ENCODE data around the gene FBLN2.

FBLN2 gene

DNA sequence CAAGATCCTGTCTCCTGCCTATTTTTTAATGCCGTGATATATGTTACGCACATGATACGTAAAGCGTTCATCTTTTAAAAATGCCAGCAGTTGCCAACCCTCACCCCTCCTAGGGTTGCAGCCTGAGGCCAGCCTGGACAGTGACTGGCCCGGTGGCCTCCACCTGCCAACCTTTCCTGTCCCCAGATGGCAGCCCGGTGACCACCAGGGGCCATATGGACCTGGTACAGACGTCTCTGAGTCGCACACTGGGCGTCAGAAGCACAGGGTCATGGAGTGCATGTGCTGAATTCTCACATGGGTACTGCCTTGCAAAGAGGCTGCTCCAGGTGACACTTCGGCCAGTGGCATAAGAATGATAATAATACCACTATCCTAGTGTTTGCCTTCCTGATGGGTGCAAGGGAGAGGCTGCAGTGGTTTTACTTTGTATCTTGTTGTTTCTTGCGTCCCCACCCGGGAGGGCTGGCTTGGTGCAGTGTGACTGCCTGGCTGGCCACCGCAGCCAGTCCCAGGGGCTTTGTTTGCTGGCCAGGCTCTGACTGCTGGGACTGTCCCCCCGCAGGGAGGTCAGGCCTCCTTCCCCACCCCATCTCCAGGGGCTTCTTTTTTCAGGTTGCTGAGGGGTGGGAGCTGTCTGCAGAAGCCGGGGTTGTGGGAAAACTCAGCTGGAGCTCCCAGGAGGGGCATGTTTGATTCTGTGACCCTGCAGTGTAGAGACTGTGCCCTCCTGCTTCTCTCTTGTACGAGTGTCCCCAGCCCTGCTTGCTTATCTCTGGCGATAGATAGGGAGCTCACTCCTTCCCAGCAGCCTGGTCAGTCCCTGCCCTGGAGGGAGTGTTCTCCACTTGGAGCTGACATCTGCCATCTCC is 16.9 kb downstream of the FBLN2 start:
- DNase-seq (ENCODE audit: low read depth in 1 of 2, low spot score in 1 of 2), result no peak

DNA sequence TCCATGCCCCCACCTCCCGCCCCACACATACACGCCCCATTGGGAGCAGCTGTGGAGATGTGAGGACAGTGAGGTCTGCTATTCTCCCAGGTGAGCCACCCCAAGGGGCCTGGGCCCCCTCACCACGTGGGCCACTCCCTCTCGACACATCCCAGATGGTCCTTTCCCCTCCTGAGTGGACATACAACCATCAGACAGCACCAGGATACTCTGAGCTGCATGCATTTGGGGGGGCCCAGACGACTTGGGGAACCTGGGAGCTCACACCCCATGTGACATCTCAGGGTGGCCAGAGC is 17.5 kb downstream of the FBLN2 start:
- no peak for DNase-seq (ENCODE audit: low read depth in 1 of 2, low spot score in 1 of 2)

DNA sequence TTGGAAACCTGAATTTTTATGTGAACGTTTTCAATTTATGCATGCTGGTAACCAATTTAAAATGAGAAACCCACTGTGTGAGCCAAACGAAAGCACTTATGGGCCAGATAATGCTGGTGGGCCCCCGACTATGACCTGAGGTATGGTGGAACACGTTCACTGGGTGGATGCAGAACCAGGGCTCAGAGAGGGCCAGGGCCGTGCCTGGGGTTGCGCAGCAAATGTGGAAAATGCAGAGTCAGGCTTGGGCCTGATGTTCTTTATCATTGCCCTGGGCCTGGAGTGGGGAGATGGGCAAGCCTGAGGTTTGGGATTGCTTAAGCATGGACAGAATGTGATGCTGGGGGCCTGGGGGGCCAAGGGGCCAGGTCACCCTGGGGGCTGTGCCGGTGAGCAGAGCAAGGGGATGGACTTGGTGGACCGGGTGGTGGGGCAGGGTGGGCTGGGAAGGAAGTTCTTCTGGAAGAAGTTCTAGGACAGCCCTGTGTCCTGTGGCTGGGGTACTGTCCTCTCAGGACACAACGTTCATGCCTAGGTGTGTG is 17.9 kb downstream of the FBLN2 start:
- no peak for DNase-seq (ENCODE audit: low read depth in 1 of 2, low spot score in 1 of 2)

DNA sequence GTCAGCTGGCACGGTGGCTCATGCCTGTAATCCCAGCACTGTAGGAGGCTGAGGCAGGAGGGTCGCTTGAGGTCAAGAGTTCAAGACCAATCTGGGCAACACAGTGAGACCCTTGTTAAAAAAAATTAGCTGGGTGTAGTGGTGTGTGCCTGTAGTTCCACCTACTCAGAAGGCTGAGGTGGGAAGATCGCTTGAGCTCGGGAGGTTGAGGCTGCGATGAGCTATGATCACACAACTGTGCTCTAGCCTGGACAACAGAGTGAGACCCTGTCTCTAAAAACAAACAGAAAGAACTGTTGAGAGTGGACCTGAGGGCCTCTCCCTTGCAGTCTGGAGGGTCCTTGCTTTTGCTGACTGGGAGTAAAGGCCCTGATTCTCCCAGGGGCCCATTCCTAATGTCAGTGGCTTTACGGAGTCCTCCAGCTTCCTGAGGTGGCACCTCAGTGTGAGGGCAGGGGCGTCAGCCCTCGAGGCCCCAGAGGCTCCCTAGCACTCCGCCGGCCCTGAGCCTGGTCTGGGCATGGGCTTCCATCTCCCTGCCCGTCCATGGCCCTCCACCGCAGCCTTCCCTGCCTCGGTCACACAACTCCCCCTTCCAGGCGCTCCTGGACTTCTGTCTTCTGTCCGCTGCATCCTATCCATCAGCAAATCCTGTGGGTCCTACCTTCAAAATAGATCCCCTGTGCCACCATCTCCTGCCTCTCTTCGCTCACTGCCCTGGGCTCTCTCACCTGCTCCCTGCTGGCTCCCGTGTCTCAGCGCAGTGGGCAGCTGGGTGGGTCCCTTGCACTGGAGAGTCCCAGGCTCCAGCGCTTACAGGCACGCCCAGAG is 19.0 kb downstream of the FBLN2 start:
- DNase-seq (ENCODE audit: low read depth in 1 of 2, low spot score in 1 of 2), result no peak

DNA sequence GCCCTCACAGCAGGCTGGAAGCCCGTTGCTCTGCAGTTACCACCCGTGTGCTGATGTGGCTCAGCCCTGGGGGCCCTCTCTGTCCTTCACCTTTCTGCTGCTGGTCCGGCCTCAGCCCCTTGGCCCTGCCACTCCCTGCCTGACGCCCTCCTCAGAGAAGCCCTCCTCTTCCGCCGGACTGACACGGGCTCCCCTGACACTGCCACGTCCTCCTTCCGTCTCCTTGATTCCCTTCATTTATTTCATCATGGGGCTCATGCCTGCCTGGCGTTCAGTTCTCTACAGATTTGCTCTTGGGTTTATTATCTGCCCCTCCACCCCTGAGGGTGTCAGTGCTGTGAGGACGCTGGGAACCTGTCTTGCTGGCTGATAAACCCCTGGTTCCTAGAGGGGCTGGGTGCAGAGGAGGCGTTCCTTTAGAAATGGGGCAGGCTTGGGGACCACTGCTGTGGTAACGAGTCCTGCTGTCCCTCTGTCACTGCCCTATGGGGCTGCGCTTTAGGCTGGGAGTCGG is 19.6 kb downstream of the FBLN2 start:
- DNase-seq (ENCODE audit: low read depth in 1 of 2, low spot score in 1 of 2), result no peak

DNA sequence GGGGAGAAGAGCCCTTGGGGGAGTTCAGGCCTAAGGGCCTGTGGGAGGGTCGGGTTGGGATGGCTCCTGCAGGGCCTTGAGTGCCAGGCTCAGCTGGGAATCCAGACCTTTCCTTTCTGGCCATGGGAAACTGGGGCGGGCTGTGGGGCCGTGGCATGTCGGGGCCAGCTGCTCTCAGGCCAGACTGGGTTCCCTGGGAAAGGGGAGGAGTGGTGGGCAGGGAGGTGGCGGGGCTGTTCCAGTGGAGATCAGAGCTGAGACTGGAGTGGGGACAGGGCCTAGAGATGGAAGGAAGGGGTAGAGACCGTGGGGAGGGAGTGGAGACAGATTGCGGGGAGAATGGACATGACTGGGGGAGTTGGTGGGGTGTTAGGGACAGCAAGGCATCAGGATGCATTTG is 20.3 kb downstream of the FBLN2 start:
- DNase-seq (ENCODE audit: low read depth in 1 of 2, low spot score in 1 of 2), result no peak

DNA sequence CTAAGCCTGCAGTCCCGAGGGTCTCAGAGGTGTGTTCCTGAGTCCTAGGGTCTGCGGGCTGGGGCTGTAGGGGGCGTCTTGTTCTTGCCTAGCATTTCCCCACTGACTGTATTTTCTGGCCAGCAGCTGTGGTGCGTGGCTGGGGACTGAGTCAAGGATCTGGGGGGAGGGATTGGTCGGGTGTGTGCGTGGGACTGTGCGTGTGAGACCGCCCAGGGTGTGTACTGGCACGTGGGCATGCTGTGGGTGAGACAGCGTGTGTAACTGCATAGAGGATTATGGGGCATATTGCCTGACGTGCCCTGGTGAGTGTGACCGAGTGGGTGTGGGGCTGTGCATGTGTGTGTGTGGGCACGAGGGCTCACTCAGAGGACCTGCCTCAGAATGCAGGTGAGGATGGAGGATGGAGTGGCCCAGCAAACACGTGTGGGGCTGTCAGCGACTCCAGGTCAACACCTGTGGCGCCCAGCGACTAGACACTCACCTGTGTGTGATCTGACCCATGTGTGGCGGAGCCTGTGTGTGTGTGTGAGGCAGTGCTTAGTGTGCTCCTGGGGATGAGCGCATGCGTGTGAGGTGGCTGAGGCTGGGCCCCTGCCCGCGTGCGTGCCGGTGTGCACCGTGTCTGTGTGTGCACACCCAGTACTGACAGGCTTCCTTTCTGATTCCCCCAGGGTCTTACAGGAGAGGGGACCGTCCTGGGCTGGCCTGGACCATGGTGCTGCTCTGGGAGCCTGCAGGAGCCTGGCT is 20.9 kb downstream of the FBLN2 start:
- DNase-seq (ENCODE audit: low read depth in 1 of 2, low spot score in 1 of 2), result no peak

DNA sequence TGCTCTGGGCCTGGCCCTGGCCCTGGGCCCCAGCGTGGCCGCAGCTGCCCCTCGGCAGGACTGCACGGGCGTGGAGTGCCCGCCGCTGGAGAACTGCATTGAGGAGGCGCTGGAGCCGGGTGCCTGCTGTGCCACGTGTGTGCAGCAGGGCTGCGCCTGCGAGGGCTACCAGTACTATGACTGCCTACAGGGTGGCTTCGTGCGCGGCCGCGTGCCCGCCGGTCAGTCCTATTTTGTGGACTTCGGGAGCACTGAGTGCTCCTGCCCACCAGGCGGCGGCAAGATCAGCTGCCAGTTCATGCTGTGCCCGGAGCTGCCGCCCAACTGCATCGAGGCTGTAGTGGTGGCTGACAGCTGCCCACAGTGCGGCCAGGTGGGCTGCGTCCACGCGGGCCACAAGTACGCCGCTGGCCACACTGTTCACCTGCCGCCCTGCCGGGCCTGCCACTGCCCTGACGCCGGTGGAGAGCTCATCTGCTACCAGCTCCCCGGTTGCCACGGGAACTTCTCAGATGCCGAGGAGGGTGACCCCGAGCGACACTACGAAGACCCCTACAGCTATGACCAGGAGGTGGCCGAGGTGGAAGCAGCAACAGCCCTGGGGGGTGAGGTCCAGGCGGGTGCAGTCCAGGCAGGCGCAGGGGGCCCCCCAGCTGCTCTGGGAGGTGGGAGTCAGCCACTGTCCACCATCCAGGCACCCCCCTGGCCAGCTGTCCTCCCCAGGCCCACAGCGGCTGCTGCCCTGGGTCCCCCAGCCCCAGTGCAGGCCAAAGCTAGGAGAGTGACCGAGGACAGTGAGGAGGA is 21.7 kb downstream of the FBLN2 start:
- DNase-seq (ENCODE audit: low read depth in 1 of 2, low spot score in 1 of 2), result no peak

DNA sequence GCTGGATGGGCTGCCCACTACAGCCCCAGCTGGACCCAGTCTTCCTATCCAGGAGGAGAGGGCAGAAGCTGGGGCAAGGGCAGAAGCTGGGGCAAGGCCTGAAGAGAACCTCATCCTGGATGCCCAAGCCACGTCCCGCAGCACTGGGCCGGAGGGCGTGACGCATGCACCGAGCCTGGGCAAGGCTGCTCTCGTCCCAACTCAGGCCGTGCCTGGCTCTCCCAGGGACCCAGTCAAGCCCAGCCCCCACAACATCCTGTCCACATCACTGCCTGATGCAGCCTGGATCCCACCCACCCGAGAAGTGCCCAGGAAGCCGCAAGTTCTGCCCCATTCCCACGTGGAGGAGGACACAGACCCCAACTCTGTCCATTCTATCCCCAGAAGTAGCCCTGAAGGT is 22.3 kb downstream of the FBLN2 start:
- no peak for DNase-seq (ENCODE audit: low read depth in 1 of 2, low spot score in 1 of 2)

DNA sequence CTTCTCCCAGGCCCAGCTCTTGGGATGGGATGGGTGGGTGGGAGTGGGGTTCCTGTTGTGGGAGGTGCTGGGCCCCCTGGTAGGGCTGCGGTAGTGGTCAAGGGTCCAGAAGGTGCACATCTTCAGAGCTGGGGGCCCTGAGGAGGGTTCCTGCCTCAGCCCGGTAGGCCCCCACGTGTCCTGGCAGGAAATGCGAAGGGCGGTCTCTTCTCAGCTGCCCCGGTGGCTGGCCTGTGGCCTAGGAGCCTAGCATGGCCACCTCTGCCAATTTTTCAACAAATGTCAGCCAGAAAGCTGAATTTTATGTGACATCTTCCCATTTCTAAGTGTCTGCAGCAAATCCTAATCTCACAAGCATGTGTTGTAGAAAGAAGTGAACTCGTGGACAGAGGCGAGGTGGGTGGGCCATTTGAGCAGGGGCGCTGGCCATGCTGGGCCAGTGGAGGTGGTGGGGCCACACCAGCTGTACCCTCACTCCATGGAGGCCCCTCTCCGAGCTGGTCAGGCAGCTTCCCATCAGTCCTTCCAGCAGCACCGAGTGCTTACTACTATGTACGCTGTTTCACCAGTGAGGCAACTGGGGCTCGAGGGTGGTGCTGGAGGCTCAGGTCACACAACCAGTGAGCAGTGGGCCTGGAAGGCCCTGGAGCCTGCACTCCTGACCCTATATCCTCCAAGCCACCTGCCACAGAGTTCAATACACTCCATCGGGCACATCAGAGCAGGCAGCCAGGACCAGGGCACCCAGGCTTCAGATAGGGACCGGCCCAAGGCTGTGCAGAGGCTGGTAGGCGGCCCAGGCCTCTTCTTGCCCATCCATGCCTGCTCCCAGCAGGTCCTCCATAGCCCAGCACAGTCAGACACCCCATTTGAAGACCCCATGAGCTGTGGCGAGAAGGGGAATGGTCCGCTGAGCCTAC is 23.2 kb downstream of the FBLN2 start:
- no peak for DNase-seq (ENCODE audit: low read depth in 1 of 2, low spot score in 1 of 2)

DNA sequence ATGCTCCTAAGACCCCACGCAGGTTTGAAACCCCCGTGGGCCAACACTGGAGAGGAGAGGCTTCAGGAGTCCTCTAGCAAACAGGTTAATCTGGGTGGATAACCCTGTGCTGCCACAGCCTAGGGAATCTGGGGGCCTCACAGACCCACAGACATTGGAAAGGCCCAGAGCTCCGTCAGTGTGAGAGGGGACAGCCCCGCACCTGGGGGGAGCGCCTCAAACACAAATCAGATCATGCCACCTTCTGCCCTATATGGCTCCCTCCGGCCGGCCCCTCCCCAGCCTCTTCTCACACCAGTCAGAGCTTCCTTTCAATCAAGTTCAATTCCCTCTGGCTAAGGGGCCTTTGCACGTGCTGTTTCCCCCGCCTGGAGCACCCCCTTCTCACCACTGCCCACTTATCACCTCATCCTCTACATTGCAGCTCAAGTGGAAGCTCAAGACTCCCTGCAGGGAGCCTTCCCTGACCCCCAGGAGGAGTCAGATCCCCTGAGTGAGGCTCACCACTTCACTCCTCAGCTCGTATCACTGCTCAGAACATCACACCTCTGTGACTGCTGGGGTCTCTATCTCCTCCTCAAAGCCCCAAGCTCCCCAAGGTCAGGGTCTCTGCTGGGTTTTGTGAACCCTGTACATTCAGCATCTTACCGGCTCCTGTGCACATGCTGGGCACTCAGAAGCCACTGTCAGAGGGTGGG is 24.1 kb downstream of the FBLN2 start:
- DNase-seq (ENCODE audit: low read depth in 1 of 2, low spot score in 1 of 2), result no peak

DNA sequence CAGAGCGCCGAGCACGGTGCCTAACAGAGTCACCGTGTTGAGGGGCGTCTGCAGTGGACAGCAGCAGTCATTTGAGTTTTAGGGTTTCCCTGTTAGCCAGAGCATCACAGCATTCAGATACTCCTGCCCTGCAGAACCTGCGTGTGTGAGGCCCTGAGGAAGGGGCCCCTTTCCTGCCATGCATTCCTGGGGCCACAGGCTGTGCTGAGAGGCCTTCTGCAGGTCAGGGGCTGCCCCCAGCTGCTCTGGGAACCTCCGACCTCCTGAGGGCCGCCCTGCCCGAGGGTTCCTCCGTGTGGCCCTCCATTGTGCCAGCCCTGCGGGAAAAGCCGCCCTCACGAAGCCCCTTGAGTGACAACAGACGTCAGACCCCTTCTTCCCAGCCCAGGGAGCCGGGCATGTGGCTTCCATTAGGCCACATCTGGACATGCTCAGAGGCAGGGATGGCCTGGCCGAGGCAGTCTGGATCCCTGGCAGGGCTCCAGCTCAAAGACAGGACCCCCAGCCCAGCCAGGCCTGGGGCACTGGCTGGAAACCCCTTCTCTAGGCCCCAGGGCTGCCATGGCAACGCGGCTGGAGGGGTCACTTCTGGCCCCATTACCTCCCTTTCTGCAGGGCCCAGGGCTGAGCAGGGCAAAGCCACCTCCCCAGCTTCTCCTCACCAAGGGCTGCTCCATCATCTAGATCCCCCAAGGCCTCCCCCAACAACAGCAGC is 25.3 kb downstream of the FBLN2 start:
- DNase-seq (ENCODE audit: low read depth in 1 of 2, low spot score in 1 of 2), result no peak

DNA sequence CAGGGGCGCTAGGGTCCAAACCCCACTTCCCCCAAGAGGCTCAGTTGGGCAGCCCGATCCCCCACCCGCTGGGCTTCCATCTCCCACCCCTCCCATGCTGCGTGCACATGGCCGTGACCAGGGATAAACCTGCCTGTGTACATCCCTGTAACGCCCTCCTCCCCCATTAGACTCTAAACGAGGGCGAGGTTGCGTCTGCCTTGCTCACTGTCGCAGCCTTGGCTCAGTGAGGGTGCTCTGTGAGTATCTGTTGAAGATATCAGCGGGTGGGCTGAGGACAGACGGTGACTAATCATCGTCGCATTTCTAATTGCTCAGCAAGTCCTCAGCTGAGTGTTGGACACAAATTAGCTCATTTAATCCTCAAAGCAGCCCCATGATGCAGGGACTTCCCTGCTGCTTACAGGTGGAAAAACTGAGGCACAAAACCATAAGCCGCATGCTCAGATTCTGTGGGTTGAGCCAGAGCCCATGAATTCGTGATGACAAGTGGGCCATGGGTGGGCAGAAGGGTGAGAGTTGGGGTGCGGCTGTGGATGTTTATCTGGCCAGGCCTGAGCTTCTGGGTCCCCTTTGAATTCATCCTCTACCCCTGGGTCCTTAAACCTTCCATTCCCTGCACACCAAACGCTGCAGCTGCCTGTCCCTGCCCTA is 26.0 kb downstream of the FBLN2 start:
- no peak for DNase-seq (ENCODE audit: low read depth in 1 of 2, low spot score in 1 of 2)

DNA sequence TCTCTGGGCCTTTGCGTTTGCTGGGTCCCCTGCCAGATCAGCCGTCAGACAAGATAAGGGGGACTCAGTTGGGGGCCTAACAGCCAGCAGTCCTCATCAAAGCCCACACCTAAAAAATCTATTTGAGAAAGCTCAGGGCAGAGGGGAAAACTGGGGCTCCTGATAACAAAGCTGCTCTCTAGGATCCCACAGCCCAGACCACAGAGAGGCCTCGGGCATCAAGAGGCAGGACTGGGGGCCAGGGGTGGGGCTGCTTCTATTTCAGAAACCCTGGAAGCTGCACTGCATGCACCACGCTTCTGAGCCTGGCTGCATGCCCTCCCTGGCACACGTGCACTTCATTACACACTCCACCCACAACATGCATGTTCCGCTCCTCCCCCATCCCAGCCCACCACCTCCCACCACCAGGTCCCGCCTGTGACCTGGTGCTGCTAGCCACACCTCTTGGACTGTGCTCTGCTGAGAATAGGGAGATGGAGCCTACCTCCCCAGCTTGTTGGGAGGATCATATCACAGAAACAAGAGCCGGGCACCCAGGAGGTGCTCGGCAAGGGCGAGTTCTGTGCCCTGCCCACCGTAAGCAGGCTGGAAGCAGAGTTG is 26.6 kb downstream of the FBLN2 start:
- DNase-seq (ENCODE audit: low read depth in 1 of 2, low spot score in 1 of 2), result no peak

DNA sequence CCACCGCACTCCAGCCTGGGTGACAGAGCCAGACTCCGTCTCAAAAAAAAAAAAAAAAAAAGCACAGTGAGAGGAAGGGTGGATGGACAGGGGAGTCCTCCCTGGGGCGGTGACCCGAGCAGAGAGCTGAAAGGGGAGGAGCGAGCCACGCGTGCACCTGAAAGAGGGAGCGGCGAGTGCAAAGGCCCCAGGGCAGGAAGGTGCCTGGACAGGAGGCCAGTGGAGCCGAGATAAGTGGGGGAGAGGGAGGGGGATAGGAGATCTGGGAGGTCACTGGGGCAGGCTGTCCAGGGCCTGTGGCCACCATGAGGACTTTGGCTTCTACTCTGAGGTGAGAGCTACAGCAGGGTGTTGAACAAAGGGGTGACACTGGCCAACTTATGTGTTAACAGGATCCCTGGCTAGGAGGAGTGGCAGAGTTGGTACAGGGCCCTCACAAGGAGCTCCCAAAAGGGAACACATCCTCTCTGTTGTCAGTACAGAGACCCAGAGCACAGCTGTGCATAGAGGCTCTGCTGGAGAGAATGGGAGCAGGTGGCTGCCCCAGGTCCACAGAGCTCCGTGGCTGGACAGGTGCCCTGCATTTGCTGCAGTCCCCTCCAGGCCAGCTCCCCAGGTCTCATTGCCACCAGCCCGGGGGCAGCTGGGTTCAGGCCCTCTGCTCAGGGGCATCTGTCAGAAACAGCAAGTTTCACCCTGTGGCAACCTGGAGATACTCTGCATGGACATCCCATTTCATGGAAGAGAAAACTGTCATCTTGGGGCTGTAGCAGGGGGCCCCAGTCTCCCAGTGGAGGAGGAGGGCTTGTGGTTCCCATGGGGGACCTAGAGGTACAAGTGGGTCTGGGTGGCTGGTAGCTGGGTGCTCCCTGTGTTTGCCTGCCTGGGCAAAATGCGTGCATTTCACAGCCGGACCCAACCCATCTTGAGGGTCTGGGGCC is 28.5 kb downstream of the FBLN2 start:
- DNase-seq (ENCODE audit: low read depth in 1 of 2, low spot score in 1 of 2), result no peak

DNA sequence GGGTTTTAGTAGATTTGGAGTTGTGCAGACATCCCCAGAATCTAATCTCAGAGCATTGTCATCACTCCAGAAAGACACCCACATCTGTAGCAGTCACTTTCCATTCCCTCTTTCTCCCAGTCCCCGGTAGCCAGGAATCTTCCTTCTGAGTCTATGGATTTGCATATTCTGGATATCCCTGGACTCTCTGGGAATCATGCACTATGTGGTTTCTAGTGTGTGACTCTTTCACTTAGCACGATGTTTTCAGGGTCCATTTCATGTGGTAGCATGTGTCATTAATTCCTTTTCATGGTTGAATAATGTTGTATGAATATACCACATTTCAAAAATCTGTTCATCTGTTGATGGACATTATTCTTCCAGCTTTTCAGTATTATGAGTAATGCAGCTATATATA is 29.3 kb downstream of the FBLN2 start:
- DNase-seq (ENCODE audit: low read depth in 1 of 2, low spot score in 1 of 2), result no peak

Measured in stimulated activated CD4-positive, alpha-beta T cell treated with anti-CD3 and anti-CD28 coated beads, Interleukin-15, amount 100 ng/mL, for 1 hour (primary cell).